H9 (cell line): ENCODE results near the gene BCL6. TPM values are rescaled to one million over a fixed set of nuclear protein-coding genes. Genes with fewer than 3 reads are reported as not detected.

Experiments
- DNase-seq: peaks from one replicate; pipeline ENCODE4 v3.0.0-alpha.2; 2017
- H2AFZ ChIP-seq: one replicate; pipeline ENCODE4 v1.6.1; 2013; ENCODE audit warnings: mild to moderate bottlenecking, low read length, control low read depth, moderate library complexity
- H2AK5ac ChIP-seq: 2 replicates; pipeline ENCODE4 v1.6.1; 2013; ENCODE audit warnings: low read length, control low read depth, mixed read lengths; ENCODE audit not compliant: insufficient read length
- H2BK120ac ChIP-seq: one replicate; pipeline ENCODE4 v1.6.1; 2013; ENCODE audit warnings: low read depth, mild to moderate bottlenecking, low read length, control low read depth, inconsistent platforms; ENCODE audit not compliant: poor library complexity, severe bottlenecking
- H2BK12ac ChIP-seq: 2 replicates; pipeline ENCODE4 v1.6.1; 2013; ENCODE audit warnings: low read length, control low read depth, mixed read lengths, low read depth; ENCODE audit not compliant: insufficient read length
- H2BK15ac ChIP-seq: 2 replicates; pipeline ENCODE4 v1.6.1; 2013; ENCODE audit warnings: low read depth, low read length, control low read depth
- H2BK20ac ChIP-seq: one replicate; pipeline ENCODE4 v1.6.1; 2013; ENCODE audit warnings: low read depth, mild to moderate bottlenecking, low read length, control low read depth, inconsistent platforms; ENCODE audit not compliant: poor library complexity, severe bottlenecking
- H2BK5ac ChIP-seq: 2 replicates; pipeline ENCODE4 v1.6.1; 2013; ENCODE audit warnings: low read length, control low read depth, mixed read lengths; ENCODE audit not compliant: insufficient read length
- H3K14ac ChIP-seq: 2 replicates; pipeline ENCODE4 v1.6.1; 2013; ENCODE audit warnings: low read length, control low read depth; ENCODE audit not compliant: insufficient read depth
- H3K18ac ChIP-seq: 2 replicates; pipeline ENCODE4 v1.6.1; 2013; ENCODE audit warnings: low read depth, mild to moderate bottlenecking, mixed read lengths, low read length, control low read depth; ENCODE audit not compliant: insufficient read length
- H3K23ac ChIP-seq: 2 replicates; pipeline ENCODE4 v1.6.1; 2013; ENCODE audit warnings: low read length, control low read depth, mixed read lengths, low read depth; ENCODE audit not compliant: insufficient read length
- H3K23me2 ChIP-seq: 2 replicates; pipeline ENCODE4 v1.6.1; 2013; ENCODE audit warnings: low read depth, mild to moderate bottlenecking, mixed read lengths, low read length, control low read depth; ENCODE audit not compliant: insufficient read length, poor library complexity, severe bottlenecking
- H3K27ac ChIP-seq: 2 replicates; pipeline ENCODE4 v1.5.1; 2013; ENCODE audit warnings: low read length, control low read depth, mixed read lengths, low read depth; ENCODE audit not compliant: insufficient read length
- H3K27me3 ChIP-seq: 2 replicates; pipeline ENCODE4 v1.6.1; 2013; ENCODE audit warnings: low read length, control low read depth, inconsistent platforms; ENCODE audit not compliant: insufficient read depth
- H3K4ac ChIP-seq: 2 replicates; pipeline ENCODE4 v1.6.1; 2013; ENCODE audit warnings: low read depth, mild to moderate bottlenecking, control low read depth, inconsistent platforms, low read length, moderate library complexity
- H3K4me1 ChIP-seq: 2 replicates; pipeline ENCODE4 v1.6.1; 2013; ENCODE audit warnings: low read length, control low read depth, inconsistent platforms; ENCODE audit not compliant: insufficient read depth
- H3K4me2 ChIP-seq: 2 replicates; pipeline ENCODE4 v1.6.1; 2013; ENCODE audit warnings: low read length, control low read depth, mixed read lengths; ENCODE audit not compliant: insufficient read length, insufficient read depth
- H3K56ac ChIP-seq: 2 replicates; pipeline ENCODE4 v1.6.1; 2013; ENCODE audit warnings: low read depth, mild to moderate bottlenecking, mixed read lengths, low read length, control low read depth; ENCODE audit not compliant: insufficient read length
- H3K79me1 ChIP-seq: 2 replicates; pipeline ENCODE4 v1.6.1; 2013; ENCODE audit warnings: low read depth, mild to moderate bottlenecking, moderate library complexity, low read length, control low read depth, inconsistent platforms; ENCODE audit not compliant: insufficient read depth, poor library complexity, severe bottlenecking
- H3K79me2 ChIP-seq: 2 replicates; pipeline ENCODE4 v1.6.1; 2013; ENCODE audit warnings: low read length, control low read depth, inconsistent platforms; ENCODE audit not compliant: insufficient read depth
- H3K9ac ChIP-seq: 2 replicates; pipeline ENCODE4 v1.6.1; 2013; ENCODE audit warnings: low read length, control low read depth, mixed read lengths; ENCODE audit not compliant: insufficient read length; ENCODE audit errors: extremely low read depth
- H3K9me3 ChIP-seq: one replicate; pipeline ENCODE4 v1.6.1; 2013; ENCODE audit warnings: low read depth, low read length, inconsistent platforms; ENCODE audit not compliant: control insufficient read depth
- H3T11ph ChIP-seq: one replicate; pipeline ENCODE4 v1.6.1; 2013; ENCODE audit warnings: mild to moderate bottlenecking, low read length, control low read depth, inconsistent platforms
- H4K20me1 ChIP-seq: one replicate; pipeline ENCODE4 v1.6.1; 2013; ENCODE audit not compliant: control insufficient read depth, insufficient read length, insufficient read depth
- H4K5ac ChIP-seq: 2 replicates; pipeline ENCODE4 v1.6.1; 2013; ENCODE audit warnings: low read depth, mild to moderate bottlenecking, mixed read lengths, low read length, control low read depth; ENCODE audit not compliant: insufficient read length
- H4K8ac ChIP-seq: replicated peaks from 2 replicates; pipeline ENCODE4 v1.6.1; 2013; ENCODE audit warnings: low read length, control low read depth, mixed read lengths, low read depth; ENCODE audit not compliant: insufficient read length
- H4K91ac ChIP-seq: 2 replicates; pipeline ENCODE4 v1.6.1; 2013; ENCODE audit warnings: low read depth, mild to moderate bottlenecking, moderate library complexity, mixed read lengths, low read length, control low read depth; ENCODE audit not compliant: insufficient read length
- H3K27ac Mint-ChIP-seq, 3 experiments: 2 replicates in 2 of 3; 3 replicates in 1 of 3; pipeline ENCODE4 v1.8.0; 2020 to 2021; ENCODE audit warnings: mixed read lengths in 3 of 3, mild to moderate bottlenecking in 1 of 3, moderate library complexity in 1 of 3
- H3K27me3 Mint-ChIP-seq: 2 replicates; pipeline ENCODE4 v1.8.0; 2021; ENCODE audit warnings: low read depth, mild to moderate bottlenecking, moderate library complexity, mixed read lengths
- H3K36me3 Mint-ChIP-seq, 3 experiments: 2 replicates in 2 of 3; 3 replicates in 1 of 3; pipeline ENCODE4 v1.8.0; 2020 to 2021; ENCODE audit warnings: low read depth in 3 of 3, mixed read lengths in 3 of 3; ENCODE audit not compliant: insufficient read depth in 1 of 3
- H3K4me1 Mint-ChIP-seq, 2 experiments: 2 replicates each; pipeline ENCODE4 v1.8.0; 2020; ENCODE audit warnings: mixed read lengths in 2 of 2
- H3K4me3 Mint-ChIP-seq, 2 experiments: 2 replicates in 1 of 2; 3 replicates in 1 of 2; pipeline ENCODE4 v1.8.0; 2020 to 2021; ENCODE audit warnings: mild to moderate bottlenecking in 2 of 2, mixed read lengths in 2 of 2, moderate library complexity in 1 of 2
- H3K9me3 Mint-ChIP-seq, 2 experiments: 2 replicates in 1 of 2; 3 replicates in 1 of 2; pipeline ENCODE4 v1.8.0; 2020; ENCODE audit warnings: mild to moderate bottlenecking in 2 of 2, mixed read lengths in 2 of 2, moderate library complexity in 1 of 2
- WGBS: extraction: QIAGEN DNeasy Blood & Tissue Kit; methylation state at CpG from one replicate; pipeline ENCODE4 v1.1.7; 2013; ENCODE audit warnings: missing lambda C conversion rate, low lambda C conversion rate, mixed read lengths; ENCODE audit not compliant: insufficient read length; ENCODE audit errors: extremely low coverage; 5-methylcytosine and 5-hydroxymethylcytosine counted together
- total RNA-seq: library from RNA; stranded (reverse); gene quantifications from 2 replicates; pipeline ENCODE4 v1.2.1, GENCODE V29; 2021
- TF ChIP-seq, protein P1 (sequence below): fragments of 200-600 bp; sonication (generic); conservative IDR thresholded peaks from 3 replicates; pipeline ENCODE4 v1.8.0; 2021; ENCODE audit warnings: antibody characterized with exemption, mild to moderate bottlenecking

Gene BCL6
- total RNA-seq, 1 experiment from 2014 or later = 3.4 TPM

GRCh38 chr3:187686621-187687273 is 58.5 kb downstream of the BCL6 start:
- H3K9me3 Mint-ChIP-seq = peaks cover 22% of the 10 kb centered on the region in 2 experiments
- H2BK15ac ChIP-seq = no peak overlapping the region
- no peak overlapping the region for H3K18ac ChIP-seq
- H2BK20ac ChIP-seq = no peak overlapping the region
- H3K4ac ChIP-seq = no peak overlapping the region
- no peak overlapping the region for H4K5ac ChIP-seq
- H3K14ac ChIP-seq = no peak overlapping the region
- H2AFZ ChIP-seq = no peak overlapping the region
- no peaks in the 10 kb centered on the region for H3K27me3 ChIP-seq
- peaks cover 3% of the 10 kb centered on the region; the same call in 1 of the 2 replicates for H3K27me3 Mint-ChIP-seq
- H3K56ac ChIP-seq = no peak overlapping the region
- H4K8ac ChIP-seq = no peak overlapping the region
- H3K4me1 Mint-ChIP-seq = no peaks in the 10 kb centered on the region; a peak in 1 of 4 replicates
- peaks cover 12% of the 10 kb centered on the region for H3K9me3 ChIP-seq
- H4K91ac ChIP-seq = no peak overlapping the region
- H4K20me1 ChIP-seq = no peaks in the 10 kb centered on the region
- no peak overlapping the region for H3K27ac ChIP-seq
- H3K9ac ChIP-seq = no peak overlapping the region
- H3K4me1 ChIP-seq = no peaks in the 10 kb centered on the region
- no peak overlapping the region for H2BK5ac ChIP-seq
- no peak overlapping the region for H3K4me2 ChIP-seq
- no peaks in the 10 kb centered on the region for H3K79me1 ChIP-seq
- no peak for DNase-seq
- no peaks in the 10 kb centered on the region for H3K79me2 ChIP-seq
- no peak overlapping the region for H3K23ac ChIP-seq
- H3K23me2 ChIP-seq = no peaks in the 10 kb centered on the region
- H3K4me3 Mint-ChIP-seq = no peak overlapping the region
- no peak overlapping the region for H3T11ph ChIP-seq
- TF ChIP-seq, protein P1, sequence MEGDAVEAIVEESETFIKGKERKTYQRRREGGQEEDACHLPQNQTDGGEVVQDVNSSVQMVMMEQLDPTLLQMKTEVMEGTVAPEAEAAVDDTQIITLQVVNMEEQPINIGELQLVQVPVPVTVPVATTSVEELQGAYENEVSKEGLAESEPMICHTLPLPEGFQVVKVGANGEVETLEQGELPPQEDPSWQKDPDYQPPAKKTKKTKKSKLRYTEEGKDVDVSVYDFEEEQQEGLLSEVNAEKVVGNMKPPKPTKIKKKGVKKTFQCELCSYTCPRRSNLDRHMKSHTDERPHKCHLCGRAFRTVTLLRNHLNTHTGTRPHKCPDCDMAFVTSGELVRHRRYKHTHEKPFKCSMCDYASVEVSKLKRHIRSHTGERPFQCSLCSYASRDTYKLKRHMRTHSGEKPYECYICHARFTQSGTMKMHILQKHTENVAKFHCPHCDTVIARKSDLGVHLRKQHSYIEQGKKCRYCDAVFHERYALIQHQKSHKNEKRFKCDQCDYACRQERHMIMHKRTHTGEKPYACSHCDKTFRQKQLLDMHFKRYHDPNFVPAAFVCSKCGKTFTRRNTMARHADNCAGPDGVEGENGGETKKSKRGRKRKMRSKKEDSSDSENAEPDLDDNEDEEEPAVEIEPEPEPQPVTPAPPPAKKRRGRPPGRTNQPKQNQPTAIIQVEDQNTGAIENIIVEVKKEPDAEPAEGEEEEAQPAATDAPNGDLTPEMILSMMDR = no peak
- H2BK120ac ChIP-seq = no peak overlapping the region
- WGBS = no CpG with 5 or more reads among the region's 5 CpGs
- H3K27ac Mint-ChIP-seq = no peak overlapping the region
- peaks cover 10 to 15% (median 14%) of the 10 kb centered on the region in 3 experiments; a peak in 6 of 7 replicates for H3K36me3 Mint-ChIP-seq
- H2AK5ac ChIP-seq = no peak overlapping the region
- H2BK12ac ChIP-seq = no peak overlapping the region
